Thyroid gland (tissue), 4 donors: ENCODE data around the gene MRPS14. TPM values are rescaled to one million over a fixed set of nuclear protein-coding genes. Genes with fewer than 3 reads are reported as not detected.

Source experiments
- DNase-seq, 2 donors: peaks; one replicate each; pipeline ENCODE4 v3.0.0-alpha.2; 2019
- H3K27ac ChIP-seq, 3 donors: fragments of 200-600 bp; sonication (generic); 1 replicate in 2 of 3; 2 replicates in 1 of 3; pipeline ENCODE4 v1.5.1; 2016 to 2019; ENCODE audit warnings: mild to moderate bottlenecking in 1 of 3, moderate library complexity in 1 of 3
- H3K27me3 ChIP-seq: fragments of 200-600 bp; sonication (generic); one replicate; pipeline ENCODE4 v1.5.1; 2019
- H3K36me3 ChIP-seq, 2 donors: fragments of 200-600 bp; sonication (generic); one replicate each; pipeline ENCODE4 v1.5.1; 2016 to 2019
- H3K4me1 ChIP-seq, 2 donors: fragments of 200-600 bp; sonication (generic); one replicate each; pipeline ENCODE4 v1.5.1; 2017 to 2019
- H3K4me3 ChIP-seq, 3 donors: fragments of 200-600 bp; sonication (generic); replicated peaks in 1 of 3; 1 replicate in 2 of 3; 2 replicates in 1 of 3; pipeline ENCODE4 v1.5.1; 2016; ENCODE audit warnings: mild to moderate bottlenecking in 1 of 3
- H3K9me3 ChIP-seq: fragments of 200-600 bp; sonication (generic); one replicate; pipeline ENCODE4 v1.5.1; 2017
- POLR2A ChIP-seq, 2 donors: fragments of 450-650 bp; IDR thresholded peaks; one replicate each; pipeline ENCODE4 v1.6.1; 2017; ENCODE audit warnings: antibody characterized with exemption in 2 of 2, mild to moderate bottlenecking in 2 of 2, moderate library complexity in 1 of 2
- WGBS, 2 donors: methylation state at CpG; one replicate each; pipeline ENCODE4 v1.1.5; 2017; 5-methylcytosine and 5-hydroxymethylcytosine counted together
- intact Hi-C: fragments of 100-400 bp; cut with DNase I; formaldehyde crosslinking; loops from one replicate; pipeline ENCODE4 v1.15.1; 2023
- total RNA-seq, 4 donors: library from RNA; depleted of rRNA; stranded (reverse); fragments of >200 nt; gene quantifications; one replicate each; pipeline ENCODE4 v1.2.3, GENCODE V29; 2016
- TF ChIP-seq, protein P1 (sequence below), 6 experiments: fragments of 200-600 bp in 3 of 6; fragments of 450-650 bp in 3 of 6; sonication (generic) in 3 of 6; IDR thresholded peaks; one replicate each; pipeline ENCODE4 v1.5.1; 2016 to 2019; ENCODE audit warnings: antibody characterized with exemption in 6 of 6, mild to moderate bottlenecking in 2 of 6, inconsistent platforms in 1 of 6, moderate library complexity in 1 of 6

Gene MRPS14
- total RNA-seq, 4 donors from 2014 or later: 30.6 to 43.8 (median 38.4) TPM

DNA sequence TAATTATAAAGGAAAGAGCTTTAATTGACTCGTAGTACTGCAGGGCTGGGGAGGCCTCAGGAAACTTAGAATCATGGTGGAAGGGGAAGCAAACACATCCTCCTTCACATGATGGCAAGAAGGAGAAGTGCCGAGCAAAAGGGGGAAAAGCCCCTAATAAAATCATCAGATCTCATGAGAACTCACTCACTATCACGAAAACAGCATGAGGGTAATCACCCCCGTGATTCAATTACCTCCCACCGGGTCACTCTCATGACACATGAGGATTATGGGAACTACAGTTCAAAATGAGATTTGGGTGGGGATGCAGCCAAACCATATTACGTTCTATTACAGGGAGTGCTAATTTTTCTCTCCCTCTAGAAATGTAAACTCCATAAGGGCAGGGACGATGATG, 14.2 kb upstream of the MRPS14 start:
- H3K9me3 ChIP-seq: no peaks in the 10 kb centered on the region
- no peak overlapping the region for H3K27ac ChIP-seq
- no peaks in the 10 kb centered on the region for H3K4me1 ChIP-seq
- DNase-seq: no peak
- H3K4me3 ChIP-seq: no peak overlapping the region
- TF ChIP-seq, protein P1, sequence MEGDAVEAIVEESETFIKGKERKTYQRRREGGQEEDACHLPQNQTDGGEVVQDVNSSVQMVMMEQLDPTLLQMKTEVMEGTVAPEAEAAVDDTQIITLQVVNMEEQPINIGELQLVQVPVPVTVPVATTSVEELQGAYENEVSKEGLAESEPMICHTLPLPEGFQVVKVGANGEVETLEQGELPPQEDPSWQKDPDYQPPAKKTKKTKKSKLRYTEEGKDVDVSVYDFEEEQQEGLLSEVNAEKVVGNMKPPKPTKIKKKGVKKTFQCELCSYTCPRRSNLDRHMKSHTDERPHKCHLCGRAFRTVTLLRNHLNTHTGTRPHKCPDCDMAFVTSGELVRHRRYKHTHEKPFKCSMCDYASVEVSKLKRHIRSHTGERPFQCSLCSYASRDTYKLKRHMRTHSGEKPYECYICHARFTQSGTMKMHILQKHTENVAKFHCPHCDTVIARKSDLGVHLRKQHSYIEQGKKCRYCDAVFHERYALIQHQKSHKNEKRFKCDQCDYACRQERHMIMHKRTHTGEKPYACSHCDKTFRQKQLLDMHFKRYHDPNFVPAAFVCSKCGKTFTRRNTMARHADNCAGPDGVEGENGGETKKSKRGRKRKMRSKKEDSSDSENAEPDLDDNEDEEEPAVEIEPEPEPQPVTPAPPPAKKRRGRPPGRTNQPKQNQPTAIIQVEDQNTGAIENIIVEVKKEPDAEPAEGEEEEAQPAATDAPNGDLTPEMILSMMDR (IDR thresholded peaks at IDR 0.05): no peak
- no peak for TF ChIP-seq POLR2A (IDR thresholded peaks at IDR 0.05)
- intact Hi-C loops: loop anchor here (10.0 kb wide), 1 partner anchor 287 kb away; no protein-coding TSS in a partner anchor
- 61 to 79% methylated on average over 7 of the region's 7 CpGs for WGBS, 2 donors
- H3K27me3 ChIP-seq: no peaks in the 10 kb centered on the region
- no peaks in the 10 kb centered on the region for H3K36me3 ChIP-seq

DNA sequence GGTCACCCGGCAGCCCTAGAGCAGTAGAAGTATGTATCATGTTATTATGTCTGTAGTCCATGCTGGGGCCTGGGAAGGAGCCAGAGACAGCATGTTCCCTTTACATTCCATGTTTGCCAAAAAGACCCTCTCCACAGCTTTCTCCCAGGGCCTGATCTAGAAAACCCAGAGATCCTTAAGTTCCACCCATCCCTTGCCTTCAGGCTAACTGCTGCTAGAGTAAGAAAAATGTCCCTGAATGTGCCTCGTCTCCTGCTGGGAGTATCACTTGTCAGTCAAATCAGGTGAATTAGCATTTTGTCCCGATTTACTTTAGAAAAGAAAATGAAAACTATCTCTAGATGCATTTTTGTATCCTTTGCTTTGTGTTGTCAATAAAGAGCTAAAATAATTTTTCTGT, 13.3 kb upstream of the MRPS14 start:
- intact Hi-C loops: loop anchor here (10.0 kb wide), 1 partner anchor 288 kb away; no protein-coding TSS in a partner anchor
- Histone ChIP-seq H3K27me3 (no peaks in the 10 kb centered on the region), H3K4me1 (no peaks in the 10 kb centered on the region), H3K36me3 (no peaks in the 10 kb centered on the region), H3K4me3 (no peak overlapping the region), H3K9me3 (no peaks in the 10 kb centered on the region), H3K27ac (no peak overlapping the region)
- DNase-seq: no peak
- WGBS, 2 donors: 61 to 65% methylated on average over 3 of the region's 3 CpGs
- TF ChIP-seq, protein P1 (IDR thresholded peaks at IDR 0.05): no peak
- TF ChIP-seq POLR2A (IDR thresholded peaks at IDR 0.05): no peak

DNA sequence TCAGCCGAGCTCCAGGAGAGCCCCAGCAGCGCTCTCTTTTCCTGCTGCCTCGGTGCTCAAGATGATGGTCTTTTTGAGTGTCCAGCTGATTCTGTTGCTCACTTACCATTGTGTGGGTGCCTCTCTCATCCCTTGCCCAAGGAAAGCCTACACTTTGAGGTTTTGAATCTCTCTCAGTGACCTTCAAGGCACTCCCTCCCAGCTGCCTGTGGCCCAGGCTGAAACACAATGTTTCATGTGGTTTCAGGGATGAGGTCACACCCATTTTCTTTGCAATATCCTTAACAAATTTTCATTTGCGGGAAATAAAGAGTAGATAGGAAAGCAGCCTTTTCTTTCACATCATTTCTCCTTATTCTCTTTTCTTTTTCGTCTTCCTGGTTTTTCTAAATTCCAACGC, 12.6 kb upstream of the MRPS14 start:
- H3K4me1 ChIP-seq: no peaks in the 10 kb centered on the region
- no peaks in the 10 kb centered on the region for H3K27me3 ChIP-seq
- no peak overlapping the region for H3K27ac ChIP-seq
- no peak for DNase-seq
- no peak for TF ChIP-seq POLR2A (IDR thresholded peaks at IDR 0.05)
- TF ChIP-seq, protein P1 (IDR thresholded peaks at IDR 0.05): no peak
- H3K4me3 ChIP-seq: no peak overlapping the region
- WGBS, 2 donors: 84 to 88% methylated on average over 5 to 6 of the region's 6 CpGs
- H3K9me3 ChIP-seq: no peaks in the 10 kb centered on the region
- intact Hi-C loops: loop anchor here (10.0 kb wide), 1 partner anchor 289 kb away; no protein-coding TSS in a partner anchor
- no peaks in the 10 kb centered on the region for H3K36me3 ChIP-seq

DNA sequence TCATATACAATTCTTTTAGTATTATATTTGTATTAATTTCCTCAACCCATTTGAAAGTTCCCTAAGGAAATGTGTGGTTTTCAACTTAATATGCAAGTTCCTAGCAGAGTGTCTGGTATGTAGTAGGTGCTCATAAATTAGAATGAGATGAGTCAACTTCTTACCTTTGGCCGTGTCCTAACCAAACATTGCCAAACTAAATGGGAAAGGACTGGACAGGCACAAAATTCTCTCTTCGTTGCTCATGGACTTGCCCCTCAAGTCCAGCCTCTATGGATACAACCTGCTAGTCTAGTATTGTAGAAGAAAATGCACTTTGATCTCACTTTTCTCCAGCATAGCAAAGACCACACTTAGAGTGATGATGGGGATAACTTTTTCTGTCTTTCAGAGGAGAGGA, 11.6 kb upstream of the MRPS14 start:
- no peak for DNase-seq
- Histone ChIP-seq H3K9me3 (no peaks in the 10 kb centered on the region), H3K27me3 (no peaks in the 10 kb centered on the region), H3K4me3 (no peak overlapping the region), H3K36me3 (no peaks in the 10 kb centered on the region), H3K4me1 (no peaks in the 10 kb centered on the region), H3K27ac (no peak overlapping the region)
- 77 to 78% methylated on average over 2 of the region's 2 CpGs for whole genome bisulfite sequencing, 2 donors
- intact Hi-C loops: loop anchor here (5.0 to 10.0 kb wide), 2 partner anchors 93 to 290 kb away; no protein-coding TSS in a partner anchor
- TF ChIP-seq, protein P1 (IDR thresholded peaks at IDR 0.05): no peak
- no peak for TF ChIP-seq POLR2A (IDR thresholded peaks at IDR 0.05)

DNA sequence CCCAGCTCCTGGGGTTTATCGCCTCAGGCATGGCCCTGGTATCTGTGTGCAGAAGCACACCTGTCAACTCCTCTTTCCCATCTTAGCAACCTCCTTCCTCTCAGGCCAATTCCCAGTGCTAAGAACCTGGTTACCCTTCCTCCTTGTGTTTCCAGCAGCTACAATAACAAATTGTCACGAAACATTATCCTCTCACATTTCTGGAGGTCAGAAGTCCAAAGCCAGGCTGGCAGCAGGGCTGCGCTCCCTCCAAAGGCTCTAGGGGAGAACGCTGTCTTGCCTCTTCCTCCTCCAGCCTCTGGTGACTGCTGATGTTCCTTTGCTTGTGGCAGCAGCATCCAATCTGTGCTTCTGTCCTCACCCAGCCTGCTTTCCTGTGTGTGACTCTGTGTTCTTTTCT, 10.7 kb upstream of the MRPS14 start:
- H3K4me3 ChIP-seq: no peak overlapping the region
- TF ChIP-seq, protein P1 (IDR thresholded peaks at IDR 0.05): no peak
- no peak for TF ChIP-seq POLR2A (IDR thresholded peaks at IDR 0.05)
- 82 to 84% methylated on average over 4 of the region's 4 CpGs for WGBS, 2 donors
- intact Hi-C loops: loop anchor here (5.0 to 10.0 kb wide), 2 partner anchors 93 to 291 kb away; no protein-coding TSS in a partner anchor
- no peaks in the 10 kb centered on the region for H3K9me3 ChIP-seq
- H3K4me1 ChIP-seq: no peaks in the 10 kb centered on the region
- no peak overlapping the region for H3K27ac ChIP-seq
- H3K36me3 ChIP-seq: no peaks in the 10 kb centered on the region
- DNase-seq: no peak
- H3K27me3 ChIP-seq: no peaks in the 10 kb centered on the region
